Measurements from ENCODE around the gene PHC3. TPM values are rescaled to one million over a fixed set of nuclear protein-coding genes. Genes with fewer than 3 reads are reported as not detected.

PHC3 gene
- total RNA-seq, 6 experiments from 2014 or later, result 38.8 to 61.3 (median 55.7) TPM

DNA sequence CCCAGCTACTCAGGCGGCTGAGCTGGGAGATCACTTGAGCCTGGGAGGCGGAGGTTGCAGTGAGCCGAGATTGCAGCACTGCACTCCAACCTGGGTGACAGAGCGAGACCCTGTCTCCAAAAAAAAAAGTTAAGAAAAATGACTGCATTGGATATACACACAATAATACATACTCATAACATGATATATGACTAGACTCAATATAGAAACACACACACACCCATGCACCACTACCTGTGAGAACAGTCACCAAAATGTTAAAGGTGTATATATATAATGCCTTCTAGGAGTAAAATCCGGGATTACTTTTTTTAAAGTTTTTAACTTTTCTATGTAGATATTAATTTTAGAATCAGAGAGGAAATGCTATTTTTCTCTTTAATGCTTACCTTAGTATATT, 25.9 kb downstream of the PHC3 start:
- DNase-seq, result no peak
- Mint-ChIP-seq H3K9me3 (no peaks in the 10 kb centered on the region), H3K36me3 (ENCODE audit: low read depth) (peaks cover 15% of the 10 kb centered on the region), H3K27me3 (ENCODE audit: insufficient read depth) (no peaks in the 10 kb centered on the region; the same call in 1 of the 2 replicates), H3K4me1 (ENCODE audit: low read depth) (peaks cover 36% of the 10 kb centered on the region), H3K27ac (no peak overlapping the region), H3K4me3 (no peak overlapping the region)
- TF ChIP-seq CTCF (IDR thresholded peaks at IDR 0.05), result no peak

DNA sequence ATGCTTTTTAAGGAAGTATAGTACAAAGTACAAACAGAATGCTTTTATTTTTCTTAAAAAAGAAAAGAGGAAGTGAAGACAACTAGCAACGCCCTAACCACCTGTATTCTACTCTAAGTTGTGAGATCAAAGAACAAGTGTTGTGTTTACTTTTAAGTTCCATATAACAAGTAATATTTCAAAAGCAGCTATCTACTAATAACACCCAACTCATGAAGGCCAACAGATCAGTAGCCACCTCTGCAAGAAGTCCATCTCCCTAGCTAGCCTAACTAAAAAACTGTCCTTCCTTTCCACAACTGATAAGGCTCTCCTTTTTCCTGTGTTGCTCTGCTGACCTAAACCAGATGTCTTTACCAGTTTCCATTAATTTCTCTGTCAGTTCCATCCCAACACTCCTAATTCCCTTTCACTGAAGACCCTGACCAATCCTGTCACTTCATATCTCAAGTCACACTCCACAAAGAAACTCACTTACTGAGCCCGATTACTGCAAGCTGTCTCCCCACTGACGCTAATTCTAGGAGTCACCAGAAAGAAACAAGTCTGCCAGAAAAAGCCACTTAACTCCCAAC, 26.9 kb downstream of the PHC3 start:
- no peaks in the 10 kb centered on the region for H3K9me3 Mint-ChIP-seq
- peaks cover 30% of the 10 kb centered on the region for H3K4me1 Mint-ChIP-seq (ENCODE audit: low read depth)
- DNase-seq, result no peak
- no peak for TF ChIP-seq CTCF (IDR thresholded peaks at IDR 0.05)
- peaks cover 7% of the 10 kb centered on the region for H3K36me3 Mint-ChIP-seq (ENCODE audit: low read depth)
- peak overlapping the region; percentile 27 for H3K27ac Mint-ChIP-seq
- no peak overlapping the region for H3K4me3 Mint-ChIP-seq
- no peaks in the 10 kb centered on the region; the same call in 1 of the 2 replicates for H3K27me3 Mint-ChIP-seq (ENCODE audit: insufficient read depth)

DNA sequence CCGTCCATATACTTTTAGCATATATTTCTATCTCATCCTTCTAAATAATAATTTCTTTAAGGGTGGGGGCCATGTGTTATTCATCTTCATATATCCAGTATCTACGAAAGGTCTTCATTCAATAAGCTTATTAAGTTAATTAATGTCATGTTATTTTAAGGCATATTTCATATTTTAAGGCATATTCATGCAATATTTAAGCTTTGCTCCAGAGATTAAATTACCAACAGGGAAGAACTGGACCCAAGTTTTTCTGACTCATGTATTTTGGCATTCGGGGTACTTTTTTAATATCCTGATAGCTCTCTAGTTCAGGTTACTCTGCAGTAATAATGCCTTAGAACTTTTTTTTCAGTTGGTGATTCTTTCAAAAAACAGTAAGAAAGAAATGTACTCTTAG, 27.4 kb downstream of the PHC3 start:
- H3K4me3 Mint-ChIP-seq, result no peak overlapping the region
- H3K36me3 Mint-ChIP-seq (ENCODE audit: low read depth), result peaks cover 8% of the 10 kb centered on the region
- peaks cover 30% of the 10 kb centered on the region for H3K4me1 Mint-ChIP-seq (ENCODE audit: low read depth)
- no peak for TF ChIP-seq CTCF (IDR thresholded peaks at IDR 0.05)
- no peaks in the 10 kb centered on the region for H3K9me3 Mint-ChIP-seq
- H3K27me3 Mint-ChIP-seq (ENCODE audit: insufficient read depth), result no peaks in the 10 kb centered on the region; the same call in 1 of the 2 replicates
- DNase-seq, result peak; percentile 8
- H3K27ac Mint-ChIP-seq, result no peak overlapping the region; the same call in 1 of the 2 replicates

- Mint-ChIP-seq H3K4me1 (ENCODE audit: low read depth) (peaks cover 30% of the 10 kb centered on the region), H3K36me3 (ENCODE audit: low read depth) (peaks cover 12% of the 10 kb centered on the region), H3K4me3 (no peak overlapping the region), H3K9me3 (no peaks in the 10 kb centered on the region), H3K27me3 (ENCODE audit: insufficient read depth) (no peaks in the 10 kb centered on the region; the same call in 1 of the 2 replicates), H3K27ac (no peak overlapping the region)
- no peak for TF ChIP-seq CTCF (IDR thresholded peaks at IDR 0.05)
- no peak for DNase-seq
Measured at GRCh38 chr3:170151536-170151935, 30.0 kb downstream of the PHC3 start.

DNA sequence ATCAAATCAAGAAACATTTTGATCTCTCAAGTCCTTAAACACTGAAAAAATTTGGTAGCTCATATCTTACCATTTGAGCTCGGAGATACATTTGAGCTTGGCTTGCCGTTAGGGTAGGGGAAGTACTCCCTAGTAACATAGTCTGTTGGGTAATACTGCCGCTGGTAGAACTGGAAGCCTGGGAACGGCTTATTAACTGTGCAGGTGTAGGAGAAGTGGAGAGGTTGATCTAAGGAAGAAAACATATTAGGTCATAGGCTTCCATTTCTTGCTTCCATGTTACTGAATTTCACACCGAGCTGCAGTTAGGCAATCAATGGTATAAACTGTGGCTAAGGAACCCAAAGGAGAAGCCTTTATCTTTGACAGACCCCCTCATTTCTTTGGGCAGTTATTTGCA, 32.5 kb downstream of the PHC3 start:
- Mint-ChIP-seq H3K4me1 (ENCODE audit: low read depth) (peaks cover 17% of the 10 kb centered on the region), H3K27me3 (ENCODE audit: insufficient read depth) (no peaks in the 10 kb centered on the region; the same call in 1 of the 2 replicates), H3K27ac (no peak overlapping the region), H3K9me3 (no peaks in the 10 kb centered on the region), H3K36me3 (ENCODE audit: low read depth) (peaks cover 11% of the 10 kb centered on the region), H3K4me3 (no peak overlapping the region)
- no peak for TF ChIP-seq CTCF (IDR thresholded peaks at IDR 0.05)
- no peak for DNase-seq
